Adrenal gland (tissue), 5 donors: ENCODE results near the gene FBRS.

Experiments
- CTCF ChIP-seq, 6 experiments: fragments of 450-650 bp in 4 of 6; fragments of 200-600 bp in 2 of 6; sonication (generic) in 1 of 6; IDR thresholded peaks; 1 replicate in 5 of 6; 2 replicates in 1 of 6; pipeline versions ENCODE4 v1.5.1 to v1.8.0; 2016 to 2021; ENCODE audit warnings: antibody characterized with exemption in 6 of 6, mild to moderate bottlenecking in 2 of 6, moderate library complexity in 1 of 6
- POLR2A ChIP-seq, 2 donors: fragments of 450-650 bp; IDR thresholded peaks; one replicate each; pipeline ENCODE4 v1.6.1; 2017; ENCODE audit warnings: antibody characterized with exemption in 2 of 2, mild to moderate bottlenecking in 2 of 2, moderate library complexity in 1 of 2
- donor health status: DM: no; HTN: no; CAD: no.

- no peak for TF ChIP-seq CTCF (IDR thresholded peaks at IDR 0.05)
- no peak for TF ChIP-seq POLR2A (IDR thresholded peaks at IDR 0.05)
Measured at GRCh38 chr16:30636599-30636998, 21.6 kb upstream of the FBRS start.
